Activated naive CD8-positive, alpha-beta T cell treated with anti-CD3 and anti-CD28 coated beads, Interleukin-2, amount 50 U/mL, for 24 hours (primary cell): ENCODE results near the gene GALNT18.
A peak's percentile ranks its signal among the peaks of the same experiment; 100 is the strongest.

ENCODE experiments used
- ATAC-seq: fragments of 150-1000 bp; cut with Tn5 transposase; one replicate; pipeline ENCODE4 v1.10.0; 2021
- DNase-seq: peaks from one replicate; pipeline ENCODE4 v3.0.0; 2021
- H3K27ac Mint-ChIP-seq: one replicate; pipeline ENCODE4 v1.8.0; 2021; ENCODE audit warnings: mild to moderate bottlenecking, mixed read lengths
- H3K27me3 Mint-ChIP-seq: one replicate; pipeline ENCODE4 v1.8.0; 2021; ENCODE audit warnings: mixed read lengths
- H3K36me3 Mint-ChIP-seq: one replicate; pipeline ENCODE4 v1.8.0; 2021; ENCODE audit warnings: low read depth, mixed read lengths
- H3K4me1 Mint-ChIP-seq: one replicate; pipeline ENCODE4 v1.8.0; 2021; ENCODE audit warnings: mixed read lengths
- H3K4me3 Mint-ChIP-seq: one replicate; pipeline ENCODE4 v1.8.0; 2021; ENCODE audit warnings: mild to moderate bottlenecking, moderate library complexity, mixed read lengths
- H3K9me3 Mint-ChIP-seq: one replicate; pipeline ENCODE4 v1.8.0; 2021; ENCODE audit warnings: mixed read lengths

GALNT18 gene

GRCh38 chr11:11424688-11425087 is 197.1 kb downstream of the GALNT18 start:
- Mint-ChIP-seq H3K27me3 (no peaks in the 10 kb centered on the region), H3K9me3 (no peaks in the 10 kb centered on the region), H3K4me3 (no peak overlapping the region), H3K36me3 (no peaks in the 10 kb centered on the region), H3K4me1 (no peaks in the 10 kb centered on the region), H3K27ac (no peak overlapping the region)
- DNase-seq (no peak), ATAC-seq (no peak)

GRCh38 chr11:11422411-11423128 is 199.2 kb downstream of the GALNT18 start:
- Mint-ChIP-seq H3K9me3 (no peaks in the 10 kb centered on the region), H3K4me3 (no peak overlapping the region), H3K27ac (no peak overlapping the region), H3K4me1 (no peaks in the 10 kb centered on the region), H3K36me3 (no peaks in the 10 kb centered on the region), H3K27me3 (peaks cover 10% of the 10 kb centered on the region)
- DNase-seq (no peak), ATAC-seq (no peak)

- Mint-ChIP-seq H3K27me3 (peaks cover 16% of the 10 kb centered on the region), H3K4me3 (no peak overlapping the region), H3K27ac (no peak overlapping the region), H3K36me3 (no peaks in the 10 kb centered on the region), H3K9me3 (no peaks in the 10 kb centered on the region), H3K4me1 (peaks cover 4% of the 10 kb centered on the region)
- ATAC-seq, result no peak
- DNase-seq, result no peak
These were observed 200.3 kb downstream of the GALNT18 start for GRCh38 chr11:11421509-11421908.

GRCh38 chr11:11420899-11421285 is 200.9 kb downstream of the GALNT18 start:
- H3K4me3 Mint-ChIP-seq, result no peak overlapping the region
- peaks cover 4% of the 10 kb centered on the region for H3K4me1 Mint-ChIP-seq
- DNase-seq (no peak), ATAC-seq (no peak)
- peaks cover 17% of the 10 kb centered on the region for H3K27me3 Mint-ChIP-seq
- H3K36me3 Mint-ChIP-seq, result no peaks in the 10 kb centered on the region
- no peaks in the 10 kb centered on the region for H3K9me3 Mint-ChIP-seq
- no peak overlapping the region for H3K27ac Mint-ChIP-seq

GRCh38 chr11:11420191-11420898 is 201.5 kb downstream of the GALNT18 start:
- Mint-ChIP-seq H3K4me1 (peaks cover 4% of the 10 kb centered on the region), H3K4me3 (no peak overlapping the region), H3K36me3 (no peaks in the 10 kb centered on the region), H3K27ac (no peak overlapping the region), H3K27me3 (peaks cover 21% of the 10 kb centered on the region), H3K9me3 (no peaks in the 10 kb centered on the region)
- ATAC-seq, result no peak
- no peak for DNase-seq

GRCh38 chr11:11419747-11420146 is 202.1 kb downstream of the GALNT18 start:
- no peaks in the 10 kb centered on the region for H3K9me3 Mint-ChIP-seq
- peaks cover 21% of the 10 kb centered on the region for H3K27me3 Mint-ChIP-seq
- H3K4me1 Mint-ChIP-seq, result peaks cover 4% of the 10 kb centered on the region
- H3K27ac Mint-ChIP-seq, result no peak overlapping the region
- ATAC-seq (no peak), DNase-seq (no peak)
- H3K36me3 Mint-ChIP-seq, result no peaks in the 10 kb centered on the region
- no peak overlapping the region for H3K4me3 Mint-ChIP-seq

GRCh38 chr11:11416917-11417316 is 204.9 kb downstream of the GALNT18 start:
- ATAC-seq, result peak; percentile 23
- H3K27me3 Mint-ChIP-seq, result peaks cover 27% of the 10 kb centered on the region
- DNase-seq, result no peak
- peaks cover 4% of the 10 kb centered on the region for H3K4me1 Mint-ChIP-seq
- H3K4me3 Mint-ChIP-seq, result no peak overlapping the region
- no peaks in the 10 kb centered on the region for H3K36me3 Mint-ChIP-seq
- H3K9me3 Mint-ChIP-seq, result no peaks in the 10 kb centered on the region
- H3K27ac Mint-ChIP-seq, result no peak overlapping the region

- Mint-ChIP-seq H3K27ac (no peak overlapping the region), H3K36me3 (no peaks in the 10 kb centered on the region), H3K9me3 (no peaks in the 10 kb centered on the region), H3K4me3 (no peak overlapping the region), H3K4me1 (peaks cover 4% of the 10 kb centered on the region), H3K27me3 (peaks cover 27% of the 10 kb centered on the region)
- peak; percentile 3 for DNase-seq
- ATAC-seq, result no peak
These were observed 205.3 kb downstream of the GALNT18 start for GRCh38 chr11:11416502-11416901.

- DNase-seq, result no peak
- H3K9me3 Mint-ChIP-seq, result no peaks in the 10 kb centered on the region
These were observed 205.9 kb downstream of the GALNT18 start for GRCh38 chr11:11415901-11416300.

GRCh38 chr11:11414996-11415395 is 206.8 kb downstream of the GALNT18 start:
- H3K27ac Mint-ChIP-seq, result no peak overlapping the region
- ATAC-seq (no peak), DNase-seq (no peak)
- peaks cover 4% of the 10 kb centered on the region for H3K4me1 Mint-ChIP-seq
- H3K9me3 Mint-ChIP-seq, result no peaks in the 10 kb centered on the region
- H3K4me3 Mint-ChIP-seq, result no peak overlapping the region
- H3K36me3 Mint-ChIP-seq, result no peaks in the 10 kb centered on the region
- peaks cover 27% of the 10 kb centered on the region for H3K27me3 Mint-ChIP-seq

More at GRCh38 chr11:11415901-11416300, 205.9 kb downstream of the GALNT18 start:
- Mint-ChIP-seq H3K4me1 (peaks cover 4% of the 10 kb centered on the region), H3K4me3 (no peak overlapping the region), H3K27me3 (peaks cover 27% of the 10 kb centered on the region), H3K27ac (no peak overlapping the region), H3K36me3 (no peaks in the 10 kb centered on the region)
- no peak for ATAC-seq

- no peak for ATAC-seq
- peaks cover 4% of the 10 kb centered on the region for H3K4me1 Mint-ChIP-seq
- no peaks in the 10 kb centered on the region for H3K9me3 Mint-ChIP-seq
- no peak overlapping the region for H3K27ac Mint-ChIP-seq
- H3K27me3 Mint-ChIP-seq, result peaks cover 26% of the 10 kb centered on the region
- no peak for DNase-seq
- no peak overlapping the region for H3K4me3 Mint-ChIP-seq
- no peaks in the 10 kb centered on the region for H3K36me3 Mint-ChIP-seq
These were observed 208.0 kb downstream of the GALNT18 start for GRCh38 chr11:11413776-11414175.

- no peaks in the 10 kb centered on the region for H3K36me3 Mint-ChIP-seq
These were observed 210.3 kb downstream of the GALNT18 start for GRCh38 chr11:11411401-11411985.

GRCh38 chr11:11409901-11410300 is 211.9 kb downstream of the GALNT18 start:
- Mint-ChIP-seq H3K27ac (no peak overlapping the region), H3K4me1 (no peaks in the 10 kb centered on the region), H3K9me3 (no peaks in the 10 kb centered on the region), H3K27me3 (peaks cover 9% of the 10 kb centered on the region), H3K36me3 (no peaks in the 10 kb centered on the region), H3K4me3 (no peak overlapping the region)
- ATAC-seq (no peak), DNase-seq (no peak)

More at GRCh38 chr11:11411401-11411985, 210.3 kb downstream of the GALNT18 start:
- DNase-seq (no peak), ATAC-seq (no peak)
- peaks cover 13% of the 10 kb centered on the region for H3K27me3 Mint-ChIP-seq
- no peak overlapping the region for H3K27ac Mint-ChIP-seq
- H3K9me3 Mint-ChIP-seq, result no peaks in the 10 kb centered on the region
- H3K4me3 Mint-ChIP-seq, result no peak overlapping the region
- no peaks in the 10 kb centered on the region for H3K4me1 Mint-ChIP-seq

GRCh38 chr11:11409224-11409623 is 212.6 kb downstream of the GALNT18 start:
- Mint-ChIP-seq H3K36me3 (no peaks in the 10 kb centered on the region), H3K9me3 (no peaks in the 10 kb centered on the region), H3K4me3 (no peak overlapping the region), H3K4me1 (no peaks in the 10 kb centered on the region), H3K27me3 (peaks cover 10% of the 10 kb centered on the region), H3K27ac (no peak overlapping the region)
- no peak for DNase-seq
- ATAC-seq, result peak; percentile 35
